Muscle of leg (tissue), 16 donors: ENCODE measurements around the gene PTPRS. TPM values are rescaled to one million over a fixed set of nuclear protein-coding genes. Genes with fewer than 3 reads are reported as not detected.
"Not testable (repeated sequence)": the region's sequence is repeated elsewhere in the genome, so short reads cannot be mapped to it uniquely, and the experiment has no call there.

Experiments
- DNase-seq: peaks from one replicate; pipeline ENCODE4 v3.0.0; 2013
- H3K27ac ChIP-seq: one replicate; pipeline ENCODE4 v1.5.1; 2013; ENCODE audit warnings: mild to moderate bottlenecking, low read length, control low read depth
- H3K27me3 ChIP-seq: one replicate; pipeline ENCODE4 v1.6.1; 2013; ENCODE audit warnings: low read length; ENCODE audit not compliant: control insufficient read depth, insufficient read depth
- H3K36me3 ChIP-seq: one replicate; pipeline ENCODE4 v1.6.1; 2013; ENCODE audit warnings: low read length; ENCODE audit not compliant: control insufficient read depth, insufficient read depth
- H3K4me1 ChIP-seq: one replicate; pipeline ENCODE4 v1.6.1; 2013; ENCODE audit warnings: low read length; ENCODE audit not compliant: control insufficient read depth, insufficient read depth
- H3K4me3 ChIP-seq: one replicate; pipeline ENCODE4 v1.5.1; 2013; ENCODE audit warnings: low read length, control low read depth
- H3K9me3 ChIP-seq: replicated peaks from 2 replicates; pipeline ENCODE4 v1.6.1; 2013; ENCODE audit warnings: low read depth, low read length; ENCODE audit not compliant: control insufficient read depth
- WGBS: methylation state at CpG from one replicate; pipeline ENCODE4 v1.1.5; 2013; ENCODE audit warnings: missing lambda C conversion rate; ENCODE audit not compliant: insufficient coverage; 5-methylcytosine and 5-hydroxymethylcytosine counted together
- long read RNA-seq, 11 donors: transcript quantifications; one replicate each; lab custom pipeline, GENCODE V29; 2026
- polyA plus RNA-seq, 8 donors: library from polyadenylated mRNA; unstranded; fragments of 120-200 nt; gene quantifications; one replicate each; pipeline versions ENCODE4 v1.2.1 to v1.2.3, GENCODE V29; 2013; ENCODE audit warnings: inconsistent platforms in 1 of 8, low replicate concordance in 1 of 8; ENCODE audit not compliant: insufficient read length in 8 of 8, insufficient read depth in 1 of 8
- total RNA-seq: library from RNA; stranded (reverse); fragments of 120-200 nt; gene quantifications from one replicate; pipeline ENCODE4 v1.2.4, GENCODE V29; 2013

Gene PTPRS
- 50.4 TPM for total RNA-seq
- polyA plus RNA-seq: 10 to 100 TPM; 30.9 to 60.4 (median 40.1) TPM
- long read RNA-seq, donor 1: 0 reads
- long read RNA-seq, donor 2: 0 reads
- long read RNA-seq, donor 3, partial matches to known transcripts: 6 of 6 reads
- long read RNA-seq, donor 3, other reads (novel, unspliced or antisense): 0 of 6 reads
- long read RNA-seq, donor 4: 0 reads
- long read RNA-seq, donor 5, partial matches to known transcripts: 7 of 7 reads
- long read RNA-seq, donor 5, other reads (novel, unspliced or antisense): 0 of 7 reads
- long read RNA-seq, donor 6: 0 reads
- long read RNA-seq, donor 7: 0 reads
- long read RNA-seq, donor 8: 0 reads
- long read RNA-seq, donor 9: 0 reads
- long read RNA-seq, donor 10, partial matches to known transcripts: 0 of 2 reads
- long read RNA-seq, donor 10, other reads (novel, unspliced or antisense): 0 of 2 reads
- long read RNA-seq, donor 11, partial matches to known transcripts: 0 of 1 reads
- long read RNA-seq, donor 11, other reads (novel, unspliced or antisense): 0 of 1 reads

DNA sequence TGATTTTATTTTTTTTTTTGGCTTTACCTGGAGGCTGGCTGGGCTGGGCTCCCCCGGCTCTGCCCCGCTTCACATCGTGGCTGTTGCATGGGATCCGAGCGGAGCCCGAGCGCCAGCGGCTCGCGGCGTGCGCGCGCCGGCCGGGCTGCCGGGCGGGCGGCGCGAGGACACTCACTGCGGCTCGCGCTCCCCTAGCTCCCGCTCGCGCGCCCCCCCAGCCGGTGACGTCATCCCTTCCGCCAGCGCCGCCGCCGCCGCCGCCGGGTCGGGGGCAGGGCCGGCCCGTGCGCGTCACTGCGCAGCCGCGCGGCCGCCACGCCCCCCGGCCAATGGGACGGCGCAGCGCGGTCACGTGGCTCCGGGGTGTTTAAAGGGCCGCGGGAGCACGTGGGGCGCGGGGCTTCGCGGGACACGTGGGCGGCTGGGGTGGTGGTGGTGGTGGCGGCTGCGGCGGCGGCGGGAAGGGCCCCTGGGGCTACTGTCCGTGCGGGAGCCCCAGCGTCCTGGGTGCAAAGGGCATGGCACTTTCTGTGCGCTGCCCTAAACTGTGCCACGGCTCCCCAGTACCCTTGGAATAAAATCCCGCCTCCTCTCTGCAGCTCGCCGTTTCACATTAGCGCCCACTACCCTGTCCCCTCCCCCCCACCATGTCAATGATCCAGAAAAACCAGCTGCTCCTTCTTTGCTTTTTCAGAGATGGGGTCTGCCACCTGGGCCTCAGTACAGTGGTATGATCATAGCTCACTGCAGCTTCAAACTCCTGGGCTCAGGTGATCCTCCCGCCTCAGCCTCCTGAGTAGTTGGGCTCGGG, at the start of gene PTPRS:
TSS of gene PTPRS (minus strand) at position 176 of the 811 bp plus-strand sequence. CDS start 54,672 bp downstream, outside the sequence.
- H3K4me3 ChIP-seq: peak within 1 kb of the TSS; percentile 63
- WGBS: 3% methylated on average over 66 of the region's 81 CpGs
- no peaks in the 10 kb centered on the region for H3K36me3 ChIP-seq
- DNase-seq: peak; percentile 88
- H3K27ac ChIP-seq: no peak within 1 kb of the TSS
- H3K27me3 ChIP-seq: peaks cover 55% of the 10 kb centered on the region
- H3K9me3 ChIP-seq: no peaks in the 10 kb centered on the region
- H3K4me1 ChIP-seq: peaks cover 19% of the 10 kb centered on the region

DNA sequence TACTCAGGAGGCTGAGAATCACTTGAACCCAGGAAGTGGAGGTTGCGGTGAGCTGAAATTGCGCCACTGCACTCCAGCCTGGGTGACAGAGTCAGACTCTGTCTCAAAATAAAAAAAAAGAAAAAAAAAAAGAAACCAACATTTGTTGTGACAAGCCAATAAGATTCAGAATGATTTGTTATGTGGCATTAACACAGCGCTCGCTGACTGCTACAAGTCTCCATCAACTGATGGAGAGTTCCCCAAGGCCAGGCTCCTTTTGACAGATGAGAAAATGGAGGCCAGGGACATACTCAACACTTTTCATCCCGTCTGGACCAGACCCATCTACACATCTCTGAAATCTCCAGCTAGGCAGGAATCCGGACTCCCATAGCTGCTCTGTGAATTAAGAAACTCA, 48.7 kb upstream of the PTPRS start:
- DNase-seq: no peak
- Histone ChIP-seq H3K27me3 (peaks cover 14% of the 10 kb centered on the region), H3K4me3 (no peak overlapping the region), H3K27ac (no peak overlapping the region), H3K9me3 (no peaks in the 10 kb centered on the region), H3K36me3 (no peaks in the 10 kb centered on the region), H3K4me1 (peaks cover 3% of the 10 kb centered on the region)
- WGBS: 93% methylated on average over 3 of the region's 6 CpGs

DNA sequence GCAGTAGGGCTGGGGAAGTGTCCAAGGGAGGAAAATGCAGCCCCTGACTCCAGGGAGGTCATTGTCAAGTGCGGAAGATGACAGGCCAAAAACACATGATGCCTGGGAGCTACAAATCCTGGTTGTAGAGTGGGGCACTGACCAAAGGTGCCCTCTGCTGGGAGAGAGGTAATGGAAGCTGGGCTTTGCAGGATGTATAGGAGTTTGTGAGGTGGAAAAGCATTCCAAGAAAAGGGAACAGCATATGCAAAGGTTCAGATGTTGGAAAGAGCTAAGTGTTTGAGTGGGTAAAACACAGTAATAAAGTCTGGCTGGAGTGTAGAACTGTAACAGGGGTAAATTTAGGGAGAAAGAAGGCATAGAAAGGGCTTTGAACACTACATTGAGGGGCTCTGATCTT, 46.9 kb upstream of the PTPRS start:
- Histone ChIP-seq H3K9me3 (peaks cover 5% of the 10 kb centered on the region), H3K4me3 (no peak overlapping the region), H3K4me1 (no peaks in the 10 kb centered on the region), H3K27me3 (no peaks in the 10 kb centered on the region), H3K27ac (no peak overlapping the region), H3K36me3 (no peaks in the 10 kb centered on the region)
- no peak for DNase-seq
- 84% methylated on average over 1 of the region's 1 CpG for WGBS

DNA sequence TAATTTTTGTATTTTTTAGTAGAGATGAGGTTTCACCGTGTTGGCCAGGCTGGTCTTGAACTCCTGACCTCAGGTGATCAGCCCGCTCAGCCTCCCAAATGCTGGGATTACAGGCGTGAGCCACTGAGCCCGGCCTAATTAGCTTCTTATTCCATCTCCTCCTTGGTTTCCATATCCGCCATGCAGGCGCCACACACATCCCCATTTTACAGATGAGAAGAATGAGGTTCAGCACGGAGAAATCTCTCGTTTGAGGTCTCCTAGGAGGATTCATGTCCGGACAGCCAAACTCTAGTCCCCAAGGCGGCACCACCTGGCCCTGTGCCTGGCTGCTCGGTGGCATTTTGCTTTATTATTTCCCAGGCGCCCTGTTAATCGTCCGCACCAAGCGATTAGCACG, 46.2 kb upstream of the PTPRS start:
- Histone ChIP-seq H3K9me3 (peaks cover 10% of the 10 kb centered on the region), H3K36me3 (no peaks in the 10 kb centered on the region), H3K27me3 (no peaks in the 10 kb centered on the region), H3K27ac (no peak overlapping the region), H3K4me3 (no peak overlapping the region), H3K4me1 (no peaks in the 10 kb centered on the region)
- WGBS: 87% methylated on average over 16 of the region's 16 CpGs
- no peak for DNase-seq

DNA sequence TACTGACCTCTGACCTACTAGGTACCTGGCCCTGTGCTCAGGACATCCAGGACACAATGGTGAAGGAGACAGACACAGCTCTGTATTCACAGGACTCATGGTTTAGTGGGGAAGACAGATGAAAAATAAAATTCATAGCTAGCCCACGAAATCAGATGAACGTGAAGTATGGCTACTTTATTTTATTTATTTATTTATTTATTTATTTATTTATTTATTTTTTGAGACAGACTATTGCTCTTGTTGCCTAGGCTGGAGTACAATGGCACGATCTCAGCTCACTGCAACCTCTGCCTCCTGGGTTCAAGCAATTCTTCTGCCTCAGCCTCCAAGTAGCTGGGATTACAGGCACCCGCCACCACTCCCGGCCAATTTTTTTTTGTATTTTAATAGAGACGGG, 40.6 kb upstream of the PTPRS start:
- H3K4me3 ChIP-seq, H3K36me3 ChIP-seq, H3K4me1 ChIP-seq, DNase-seq, H3K27ac ChIP-seq, H3K27me3 ChIP-seq: not testable (repeated sequence)
- H3K9me3 ChIP-seq: peaks cover 17% of the 10 kb centered on the region
- WGBS: 95% methylated on average over 3 of the region's 6 CpGs

DNA sequence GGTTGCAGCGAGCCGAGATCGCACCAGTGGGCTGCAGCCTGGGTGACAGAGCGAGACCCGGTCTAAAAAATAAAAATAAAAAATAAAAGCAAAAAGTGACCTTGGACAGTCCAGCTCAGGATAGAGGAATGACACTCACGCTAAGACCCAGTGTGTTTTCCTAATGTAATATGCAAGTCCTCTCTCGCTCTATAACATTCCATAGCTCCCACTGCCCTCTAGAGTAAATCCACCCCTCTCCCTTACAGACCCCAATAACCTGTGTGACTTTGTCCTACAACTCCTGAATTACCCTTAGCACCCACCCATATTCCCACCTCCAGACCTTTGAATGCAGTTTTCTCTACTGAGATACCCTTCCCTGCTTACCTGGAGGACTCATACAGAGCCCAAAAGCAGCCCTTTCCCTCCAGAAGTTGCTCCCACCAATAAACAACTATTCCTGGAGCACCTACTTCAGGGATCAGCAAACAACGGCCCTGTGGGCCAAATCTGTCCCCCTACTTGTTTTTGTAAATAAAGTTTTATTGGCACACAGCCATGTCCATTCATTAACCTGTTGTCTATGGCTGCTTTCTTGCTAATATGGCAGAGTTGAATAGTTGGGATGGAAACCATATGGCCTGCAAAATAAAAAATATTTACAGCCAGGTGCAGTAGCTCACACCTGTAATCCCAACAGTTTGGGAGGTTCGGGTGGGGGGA, 39.8 kb upstream of the PTPRS start:
- H3K4me1 ChIP-seq: no peaks in the 10 kb centered on the region
- H3K9me3 ChIP-seq: peaks cover 17% of the 10 kb centered on the region
- no peaks in the 10 kb centered on the region for H3K36me3 ChIP-seq
- no peak overlapping the region for H3K4me3 ChIP-seq
- 93% methylated on average over 4 of the region's 9 CpGs for WGBS
- no peak for DNase-seq
- H3K27ac ChIP-seq: no peak overlapping the region
- H3K27me3 ChIP-seq: no peaks in the 10 kb centered on the region

DNA sequence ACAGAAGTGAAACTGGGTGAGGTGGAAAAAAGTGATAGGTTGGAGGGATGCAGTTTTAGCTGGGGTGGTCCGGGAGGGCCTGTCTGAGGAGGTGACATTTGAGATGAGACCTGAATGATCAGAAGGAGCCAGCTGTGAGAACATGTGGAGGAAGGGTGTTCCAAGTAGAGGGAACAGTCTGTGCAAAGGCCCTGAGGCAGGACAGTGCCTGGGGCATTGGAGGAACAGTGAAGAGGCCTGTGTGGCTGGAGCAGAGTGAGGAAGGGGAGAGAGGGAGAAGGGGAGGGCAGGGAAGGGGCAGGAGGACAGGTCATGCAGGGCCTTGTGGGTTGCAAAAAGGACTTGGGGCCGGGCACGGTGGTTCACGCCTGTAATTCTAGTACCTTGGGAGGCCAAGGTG, 36.3 kb upstream of the PTPRS start:
- Histone ChIP-seq H3K27ac (no peak overlapping the region), H3K4me3 (no peak overlapping the region), H3K27me3 (no peaks in the 10 kb centered on the region), H3K36me3 (no peaks in the 10 kb centered on the region), H3K4me1 (no peaks in the 10 kb centered on the region), H3K9me3 (peaks cover 9% of the 10 kb centered on the region)
- no peak for DNase-seq
- WGBS: 94% methylated on average over 4 of the region's 4 CpGs

DNA sequence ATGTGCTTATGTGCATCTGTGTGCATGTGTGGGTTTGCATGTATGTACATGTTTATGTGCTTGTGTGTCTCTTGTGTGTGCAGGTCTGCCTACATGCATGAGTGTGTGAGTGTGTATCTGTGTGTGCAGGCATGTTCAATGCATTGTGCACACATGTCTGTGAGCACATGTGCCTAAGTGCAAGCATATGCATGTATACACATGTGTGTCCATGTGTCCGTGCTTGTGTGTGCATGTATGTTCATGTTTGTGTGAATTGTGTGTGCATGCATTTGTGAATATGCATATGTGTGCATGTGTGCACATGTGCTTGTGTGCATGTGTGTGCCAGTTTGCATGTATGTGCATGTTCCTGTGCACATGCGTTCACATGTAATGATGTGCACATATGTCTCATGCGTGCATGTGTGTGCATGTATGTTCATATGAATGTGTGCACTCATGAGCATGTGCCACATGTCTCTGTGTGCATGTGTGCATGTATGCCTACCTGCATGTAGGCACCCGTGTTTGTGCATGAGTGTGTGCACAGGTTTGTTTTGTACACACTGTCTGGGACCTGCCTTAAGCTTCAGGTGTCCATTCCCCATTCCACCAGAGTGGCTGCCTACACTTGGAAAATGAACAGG, 32.1 kb upstream of the PTPRS start:
- 93% methylated on average over 3 of the region's 4 CpGs for WGBS
- DNase-seq: no peak

DNA sequence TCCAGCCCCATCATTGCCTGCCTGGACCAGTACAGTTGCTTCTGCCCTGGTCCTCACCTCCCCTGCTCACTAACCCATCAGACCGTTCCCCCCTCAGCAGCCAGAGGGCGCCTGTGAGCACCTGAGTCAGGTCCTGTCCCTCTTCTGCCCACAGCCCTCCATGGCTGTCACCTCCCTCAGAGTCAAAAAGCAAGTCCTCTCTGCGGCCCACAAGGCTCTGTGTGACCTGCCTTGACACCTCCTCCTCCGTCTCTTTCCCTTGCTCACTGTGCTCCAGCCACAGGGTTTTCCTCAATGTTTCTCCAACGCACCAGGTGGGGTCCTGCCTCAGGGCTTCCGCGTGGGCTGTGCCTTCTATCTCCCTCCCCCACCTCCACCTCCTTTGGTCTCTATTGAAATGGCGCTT, 29.4 kb upstream of the PTPRS start:
- no peaks in the 10 kb centered on the region for H3K4me1 ChIP-seq
- no peak overlapping the region for H3K4me3 ChIP-seq
- peaks cover 2% of the 10 kb centered on the region for H3K27me3 ChIP-seq
- no peak for DNase-seq
- no peak overlapping the region for H3K27ac ChIP-seq
- H3K36me3 ChIP-seq: no peaks in the 10 kb centered on the region
- 26% methylated on average over 8 of the region's 8 CpGs for WGBS
- no peaks in the 10 kb centered on the region for H3K9me3 ChIP-seq

More for the DNA sequence above, 32.1 kb upstream of the PTPRS start:
- H3K27me3 ChIP-seq: no peaks in the 10 kb centered on the region
- no peaks in the 10 kb centered on the region for H3K4me1 ChIP-seq
- no peak overlapping the region for H3K4me3 ChIP-seq
- no peaks in the 10 kb centered on the region for H3K36me3 ChIP-seq
- no peaks in the 10 kb centered on the region for H3K9me3 ChIP-seq
- no peak overlapping the region for H3K27ac ChIP-seq
